Measurements from ENCODE around the gene TIMM10B. TPM values are rescaled to one million over a fixed set of nuclear protein-coding genes. Genes with fewer than 3 reads are reported as not detected.

TIMM10B gene, protein sequence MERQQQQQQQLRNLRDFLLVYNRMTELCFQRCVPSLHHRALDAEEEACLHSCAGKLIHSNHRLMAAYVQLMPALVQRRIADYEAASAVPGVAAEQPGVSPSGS
- 10 to 100 TPM; 39.0 to 43.1 (median 41.2) TPM for polyA plus RNA-seq (ENCODE audit: insufficient read length in 4 of 4)

DNA sequence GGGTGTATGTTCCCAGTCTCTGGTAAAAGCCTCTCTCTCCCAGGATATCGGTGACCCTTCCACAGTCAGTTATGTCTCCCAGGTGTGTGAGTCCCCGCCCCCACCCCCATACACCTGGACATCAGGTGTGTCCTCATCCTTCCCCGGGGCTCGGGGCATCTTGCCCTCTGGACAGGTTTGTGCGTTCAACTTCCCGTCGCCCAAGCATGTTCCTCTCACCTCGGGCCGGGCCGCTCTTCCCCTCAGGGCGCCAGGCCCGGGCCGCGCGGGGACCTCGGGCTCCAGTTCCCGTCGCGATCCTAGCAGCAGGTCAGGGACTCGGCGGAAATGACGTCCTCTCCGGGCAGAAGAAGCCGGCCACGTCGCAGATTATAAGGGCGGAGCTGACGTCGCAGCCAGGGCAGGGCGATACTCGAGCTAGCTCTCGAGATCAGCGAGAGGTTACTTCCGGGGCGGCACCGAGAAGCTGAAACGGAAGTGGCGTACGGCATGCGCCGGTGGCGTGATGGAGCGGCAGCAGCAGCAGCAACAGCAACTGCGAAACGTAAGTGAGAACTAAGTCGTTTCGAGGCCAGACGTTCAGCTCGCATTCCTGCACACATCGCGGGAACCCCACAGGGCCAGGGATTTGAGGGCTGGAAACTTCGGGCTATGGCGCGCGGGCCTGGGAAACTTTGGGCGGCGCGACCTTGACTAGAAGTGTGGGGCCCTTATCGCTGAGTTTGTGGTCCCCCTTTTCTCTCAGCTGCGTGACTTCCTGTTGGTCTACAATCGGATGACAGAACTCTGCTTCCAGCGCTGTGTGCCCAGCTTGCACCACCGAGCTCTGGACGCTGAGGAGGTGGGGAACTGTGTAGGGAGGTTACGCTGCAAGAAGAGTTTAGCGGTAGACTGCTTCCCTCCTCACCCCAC lies at the start of gene TIMM10B, which contains the start of gene ARFIP2:
TIMM10B (plus strand) TSS at position 490 of the 912 bp plus-strand sequence; CDS start at position 506, 16 bp downstream.
ARFIP2 (minus strand) TSS at position 320 of the 912 bp plus-strand sequence. CDS start 910 bp downstream, outside the sequence.
- DNase-seq (ENCODE audit: low read depth in 4 of 4, low spot score in 3 of 4) = peak; percentile 93 to 97 (median 96)

DNA sequence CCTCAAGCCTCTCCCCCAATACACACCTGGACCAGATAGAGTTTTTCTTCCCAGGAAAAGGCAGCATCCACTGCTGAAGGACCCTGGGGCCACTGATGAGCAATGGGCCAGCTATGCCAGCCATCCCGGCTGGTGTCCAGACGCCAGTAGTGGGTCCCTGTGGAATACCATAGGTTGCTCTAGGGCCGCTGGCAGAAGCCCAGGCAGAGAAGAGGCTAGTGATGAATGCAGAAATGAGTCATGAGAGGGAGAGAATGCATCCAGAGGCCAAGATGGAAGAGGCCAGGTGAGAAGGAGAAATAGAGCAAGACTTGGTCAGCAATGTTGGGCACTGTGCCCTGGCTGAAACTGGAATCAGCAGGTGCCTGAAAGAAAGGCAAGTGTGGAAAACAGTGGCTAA lies 49.4 kb upstream of the TIMM10B start:
- no peak for DNase-seq (ENCODE audit: low read depth in 4 of 4, low spot score in 3 of 4)

GRCh38 chr11:6433998-6434660 lies 47.2 kb upstream of the TIMM10B start:
- DNase-seq (ENCODE audit: low read depth in 4 of 4, low spot score in 3 of 4) = no peak

DNA sequence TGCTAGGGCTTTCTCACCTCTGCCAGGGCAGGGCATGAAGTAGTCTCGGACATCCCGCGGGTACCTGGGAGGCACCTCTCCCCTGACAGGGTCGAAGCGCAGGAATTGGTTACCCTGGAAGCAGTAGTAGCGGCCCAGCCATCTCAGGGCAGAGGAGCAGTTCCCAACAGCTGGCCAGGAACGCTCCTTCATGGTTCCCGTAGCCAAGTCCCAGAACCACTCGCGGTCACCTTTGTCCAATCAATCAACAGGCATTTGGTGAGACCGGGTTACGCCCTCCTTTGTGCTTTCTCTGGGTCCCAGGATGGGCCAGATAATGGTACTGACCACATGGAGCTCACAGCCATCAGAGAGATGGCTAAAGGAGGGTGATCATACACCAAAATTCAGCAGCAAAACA lies 43.9 kb upstream of the TIMM10B start:
- no peak for DNase-seq (ENCODE audit: low read depth in 4 of 4, low spot score in 3 of 4)

DNA sequence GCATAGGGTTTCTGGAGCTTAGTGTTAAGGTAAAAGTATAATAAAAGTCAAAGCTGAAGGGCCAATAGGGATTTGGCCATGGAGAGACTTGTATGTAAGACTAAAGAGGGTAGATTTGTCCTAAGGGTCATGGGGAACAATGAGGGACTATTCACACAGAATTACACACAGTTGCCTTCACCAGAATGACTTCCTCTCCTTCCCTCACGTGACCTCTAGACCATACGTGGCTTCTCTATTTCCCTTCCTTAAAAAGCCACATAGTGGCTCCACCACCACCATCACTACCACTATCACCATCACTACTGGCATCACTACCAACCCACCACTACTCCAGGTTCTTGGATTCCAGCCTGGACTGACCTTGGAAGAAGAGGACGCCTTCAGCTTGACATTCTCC lies 43.3 kb upstream of the TIMM10B start:
- DNase-seq (ENCODE audit: low read depth in 4 of 4, low spot score in 3 of 4) = no peak

DNA sequence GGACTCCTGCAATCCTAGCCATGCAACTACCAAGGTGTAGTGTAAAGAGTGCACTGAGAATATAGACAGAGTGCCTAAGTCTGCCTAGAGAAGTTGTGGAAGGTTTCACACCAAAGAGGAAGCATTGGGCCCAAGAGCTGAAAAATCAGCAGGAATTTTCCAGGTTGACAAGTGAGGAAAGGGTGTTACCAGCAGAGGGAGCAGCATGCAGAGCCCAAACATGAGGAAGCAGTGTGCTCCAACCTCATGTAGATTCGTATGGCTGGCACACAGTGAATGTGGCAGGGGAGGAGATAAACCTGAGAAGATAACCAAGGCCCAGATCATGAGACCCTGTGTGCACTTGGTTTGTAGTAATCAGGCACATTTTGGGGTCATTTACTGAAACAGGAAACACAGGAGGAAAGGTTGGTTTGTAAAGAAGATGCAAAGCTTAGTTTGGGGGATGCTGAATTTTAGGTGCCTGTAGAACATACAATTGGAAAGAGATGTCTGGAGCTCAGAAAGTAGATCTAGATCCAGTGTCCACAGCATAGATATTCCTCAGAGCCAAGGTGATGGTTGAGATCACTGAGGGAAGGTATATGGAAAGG lies 42.2 kb upstream of the TIMM10B start:
- DNase-seq (ENCODE audit: low read depth in 4 of 4, low spot score in 3 of 4) = no peak

GRCh38 chr11:6440906-6441358 lies 40.4 kb upstream of the TIMM10B start, which contains the start of gene HPX:
TSS of gene HPX (minus strand) at chr11:6440987. CDS start at chr11:6440963, 24 bp downstream.
- DNase-seq (ENCODE audit: low read depth in 4 of 4, low spot score in 3 of 4) = no peak

DNA sequence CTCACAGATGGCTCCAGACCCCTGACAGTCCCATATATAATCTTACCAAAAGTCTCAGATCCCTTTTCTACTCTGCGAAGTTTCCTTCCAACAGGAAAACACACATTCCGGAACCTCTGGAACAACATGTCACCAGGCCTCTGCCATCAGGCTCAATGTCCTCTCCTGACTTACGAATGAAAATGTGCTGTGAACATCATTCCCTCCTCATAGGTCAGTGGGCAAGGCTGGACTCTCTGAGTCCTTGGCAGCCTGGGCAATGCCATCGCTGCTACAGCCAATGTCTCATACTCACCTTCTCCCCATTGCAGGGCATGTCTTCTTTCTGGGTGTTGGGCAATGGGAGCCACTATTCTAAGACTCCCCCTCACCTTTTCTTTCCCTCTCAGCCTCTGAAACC lies 38.9 kb upstream of the TIMM10B start:
- no peak for DNase-seq (ENCODE audit: low read depth in 4 of 4, low spot score in 3 of 4)

DNA sequence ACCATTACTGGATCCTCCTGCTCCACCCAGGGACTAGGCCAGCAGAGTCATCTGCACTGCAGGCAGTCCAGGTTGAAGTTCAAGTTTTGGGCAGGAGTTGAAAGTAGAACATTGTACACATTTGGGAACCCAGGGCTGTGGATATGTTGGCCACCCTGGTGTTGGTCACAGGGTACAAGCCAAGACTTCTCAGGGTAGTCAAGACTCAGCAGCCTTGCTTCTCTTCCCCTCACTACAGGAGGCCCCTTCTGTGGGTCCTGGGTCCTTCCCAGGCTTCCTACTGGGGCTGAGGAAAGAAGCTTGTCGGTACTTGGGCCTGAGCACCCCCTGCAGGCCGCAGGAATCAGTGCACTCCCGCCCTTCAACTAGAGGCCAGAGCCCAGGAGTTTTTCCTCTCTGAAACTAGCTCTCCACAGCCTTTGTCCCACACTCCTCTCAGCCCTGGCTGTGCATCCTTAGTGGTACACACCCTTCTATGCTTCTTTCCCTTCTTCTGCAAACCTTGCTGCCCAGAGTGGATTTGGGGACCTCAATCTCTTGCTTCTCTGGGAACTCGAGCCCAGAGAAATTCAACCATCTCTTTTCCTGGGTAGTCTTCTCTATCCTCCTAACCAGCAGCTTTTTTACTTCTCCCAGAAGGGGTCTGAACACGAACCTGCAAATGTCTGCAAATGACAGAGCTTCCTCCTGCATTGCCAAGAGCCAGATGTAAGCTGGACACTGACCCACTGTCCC lies 37.9 kb upstream of the TIMM10B start:
- DNase-seq (ENCODE audit: low read depth in 4 of 4, low spot score in 3 of 4) = no peak

GRCh38 chr11:6448574-6448973 lies 32.7 kb upstream of the TIMM10B start:
- DNase-seq (ENCODE audit: low read depth in 4 of 4, low spot score in 3 of 4) = no peak

DNA sequence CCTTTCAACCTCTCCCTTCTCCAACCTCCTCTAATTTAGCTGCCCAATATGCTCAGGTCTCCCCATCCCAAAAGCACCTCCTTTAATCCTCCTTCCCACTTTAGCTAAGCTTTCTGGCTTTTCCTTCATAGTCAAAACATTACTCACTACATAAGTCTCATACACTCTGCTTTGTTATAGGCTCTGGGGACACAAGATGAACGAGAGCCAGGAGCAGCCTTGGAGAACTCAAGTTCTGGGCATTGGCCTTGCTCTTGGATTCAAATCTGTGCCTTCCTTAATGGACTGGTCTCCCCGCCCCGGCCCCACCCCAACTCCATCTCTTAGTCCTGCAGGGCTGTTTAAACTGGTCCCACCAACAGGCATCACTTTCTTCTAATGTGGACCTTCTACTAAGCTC lies 29.1 kb upstream of the TIMM10B start:
- no peak for DNase-seq (ENCODE audit: low read depth in 4 of 4, low spot score in 3 of 4)

GRCh38 chr11:6453152-6453551 lies 28.1 kb upstream of the TIMM10B start:
- no peak for DNase-seq (ENCODE audit: low read depth in 4 of 4, low spot score in 3 of 4)

- no peak for DNase-seq (ENCODE audit: low read depth in 4 of 4, low spot score in 3 of 4)
Measured at GRCh38 chr11:6455070-6455469, 26.2 kb upstream of the TIMM10B start.

DNA sequence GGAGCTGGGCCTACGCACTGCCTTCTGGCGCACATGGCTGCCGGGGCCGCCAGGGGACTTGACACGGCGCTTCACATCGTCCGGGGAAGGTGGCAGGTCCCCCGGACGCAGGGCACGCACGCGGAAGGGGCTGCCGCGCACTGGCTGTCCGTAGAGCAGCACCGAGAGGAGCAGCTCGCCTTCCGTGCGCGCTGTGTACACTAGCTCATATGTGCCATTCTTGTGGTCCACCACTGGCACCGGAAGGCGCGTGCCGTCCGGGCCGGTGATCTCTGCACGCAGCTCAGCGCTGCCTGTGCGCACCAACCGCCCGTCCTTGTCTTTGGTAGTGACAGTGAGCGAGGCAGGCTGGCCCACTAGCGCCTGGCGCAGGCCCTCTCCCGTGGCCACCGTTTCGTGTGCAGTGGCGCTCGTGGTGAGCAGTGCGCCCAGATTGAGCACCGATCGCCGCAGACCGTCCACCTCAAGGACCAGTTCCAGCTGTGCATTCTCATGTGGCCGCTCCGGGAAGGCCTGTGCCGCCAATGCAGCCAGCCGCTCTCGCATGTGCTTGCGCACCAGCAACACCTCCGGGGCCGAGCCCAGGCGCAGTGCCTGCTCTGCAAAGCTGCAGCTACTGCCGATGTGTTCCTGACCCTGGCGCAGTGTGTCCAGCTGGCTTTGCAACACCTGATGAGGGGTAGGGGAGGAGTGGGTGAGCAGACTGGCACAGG lies 24.8 kb upstream of the TIMM10B start:
- no peak for DNase-seq (ENCODE audit: low read depth in 4 of 4, low spot score in 3 of 4)

- no peak for DNase-seq (ENCODE audit: low read depth in 4 of 4, low spot score in 3 of 4)
Measured at GRCh38 chr11:6457581-6458320, 23.6 kb upstream of the TIMM10B start.

GRCh38 chr11:6458352-6459098 lies 22.8 kb upstream of the TIMM10B start:
- no peak for DNase-seq (ENCODE audit: low read depth in 4 of 4, low spot score in 3 of 4)

GRCh38 chr11:6459099-6459450 lies 22.2 kb upstream of the TIMM10B start:
- DNase-seq (ENCODE audit: low read depth in 4 of 4, low spot score in 3 of 4) = no peak

Data from right renal pelvis (tissue), 4 donors.